GM21390 (cell line): ENCODE measurements around the gene NUDT21.
A peak's percentile ranks its signal among the peaks of the same experiment; 100 is the strongest.

ENCODE experiments used
- ATAC-seq: cut with Tn5 transposase; IDR thresholded peaks from one replicate; pipeline ENCODE4 v1.9.1; 2021; ENCODE audit not compliant: unreplicated experiment

Gene NUDT21

GRCh38 chr16:56462064-56462796, 11.1 kb upstream of the NUDT21 start:
- no peak for ATAC-seq

GRCh38 chr16:56460101-56460500, 9.0 kb upstream of the NUDT21 start:
- no peak for ATAC-seq

- ATAC-seq = no peak
Measured at GRCh38 chr16:56457927-56458470, 6.9 kb upstream of the NUDT21 start.

DNA sequence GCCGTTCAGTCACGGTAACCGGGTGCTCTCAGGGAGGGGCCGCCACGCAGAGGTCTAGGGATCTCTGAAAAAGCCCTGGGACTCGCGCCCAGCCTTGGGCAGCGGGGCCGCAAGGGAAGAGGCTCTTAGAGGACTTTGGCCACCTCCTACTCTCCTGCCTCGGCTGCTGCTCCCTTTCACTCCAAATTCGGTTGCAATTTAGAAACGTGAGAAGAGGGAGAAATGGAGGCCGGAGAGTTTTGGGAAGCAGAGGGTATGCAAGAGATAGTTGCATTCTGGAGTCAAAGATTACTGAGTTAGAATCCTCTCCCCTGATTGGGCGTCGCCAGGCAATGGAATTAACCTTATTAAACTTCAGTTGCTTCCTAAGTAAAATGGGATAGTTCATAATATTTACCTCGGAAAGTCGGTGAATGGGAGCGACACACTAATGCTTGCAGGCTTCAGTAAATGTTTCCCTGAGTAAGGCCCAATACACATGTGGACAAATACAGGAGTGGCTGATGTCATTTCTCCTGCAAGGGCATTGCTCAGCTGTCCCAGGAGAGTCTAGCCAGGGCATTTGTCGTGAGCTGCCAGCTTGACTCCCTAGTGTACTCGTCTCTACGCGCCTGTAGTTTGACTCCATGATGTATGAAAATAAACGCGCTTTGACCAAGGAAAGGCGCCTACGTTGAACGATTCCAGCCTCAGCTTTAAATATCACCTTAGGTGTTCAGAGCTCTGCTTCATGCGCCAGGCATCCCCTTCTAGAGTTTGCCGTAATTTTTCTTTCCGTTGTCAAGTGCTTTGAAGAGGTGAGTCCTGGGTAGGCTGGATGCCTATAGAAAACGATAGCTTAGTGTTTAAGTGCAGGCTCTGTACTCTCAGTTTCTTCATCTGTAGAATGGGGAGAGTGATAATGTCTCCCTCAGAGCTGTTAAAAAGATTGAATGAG, 889 bp upstream of the NUDT21 start:
- peak; percentile 31 for ATAC-seq

GRCh38 chr16:56450275-56450985, 702 bp downstream of the NUDT21 start:
- peak; percentile 31 for ATAC-seq

DNA sequence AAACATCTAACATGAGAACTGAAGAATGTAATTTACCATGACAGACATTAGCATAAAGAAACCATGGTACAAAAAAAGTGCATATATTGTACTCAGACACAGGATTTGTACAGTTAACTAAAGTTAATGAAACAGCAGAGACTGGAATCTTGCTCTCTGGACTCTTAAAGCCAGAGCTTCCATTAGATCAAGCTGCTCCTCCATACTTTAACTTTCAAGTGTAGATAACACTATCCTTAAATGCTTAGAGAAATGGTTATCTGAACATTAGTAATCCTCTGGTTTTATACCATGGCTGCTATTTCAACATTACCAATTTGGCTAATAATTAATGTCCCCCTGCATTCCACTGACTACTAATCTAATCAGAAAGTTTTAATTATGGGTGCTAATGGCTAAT, 3.1 kb downstream of the NUDT21 start:
- no peak for ATAC-seq

DNA sequence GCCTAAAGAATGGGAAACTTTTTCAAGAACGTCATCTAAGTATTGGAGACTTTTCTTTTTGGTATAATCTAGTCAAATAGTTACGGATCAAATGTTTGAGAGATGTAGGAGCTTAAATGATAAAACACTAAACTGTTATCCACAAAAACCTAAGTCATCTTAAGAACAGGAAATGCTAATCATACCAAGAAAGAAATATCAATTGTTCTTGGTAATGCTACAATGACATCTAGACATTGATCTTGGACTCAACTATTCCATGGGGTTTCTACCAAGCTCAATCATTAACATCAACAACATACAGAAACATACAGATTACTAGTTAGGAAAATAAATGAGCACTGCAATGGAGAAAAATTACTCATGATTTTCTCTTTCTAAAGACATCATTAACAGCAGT, 3.8 kb downstream of the NUDT21 start:
- ATAC-seq = no peak

DNA sequence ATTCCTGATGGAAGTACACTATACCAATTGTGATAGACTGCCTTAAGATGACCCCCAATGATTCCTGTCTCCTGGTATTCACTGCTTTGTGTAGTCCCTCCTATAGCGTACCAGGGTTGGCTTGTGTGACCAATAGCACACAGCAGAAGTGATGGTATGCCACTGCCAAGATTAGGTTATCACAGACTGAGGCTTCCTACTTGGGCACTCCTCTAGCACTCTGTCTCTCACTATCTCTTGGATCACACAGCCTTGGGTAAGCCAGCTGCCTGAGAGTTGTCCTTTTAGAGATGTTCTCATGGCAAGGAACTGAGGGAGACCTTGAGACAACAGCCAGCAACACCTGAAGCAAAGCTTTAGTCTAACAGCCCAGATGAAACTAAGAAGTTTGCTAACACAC, 13.1 kb downstream of the NUDT21 start:
- no peak for ATAC-seq

DNA sequence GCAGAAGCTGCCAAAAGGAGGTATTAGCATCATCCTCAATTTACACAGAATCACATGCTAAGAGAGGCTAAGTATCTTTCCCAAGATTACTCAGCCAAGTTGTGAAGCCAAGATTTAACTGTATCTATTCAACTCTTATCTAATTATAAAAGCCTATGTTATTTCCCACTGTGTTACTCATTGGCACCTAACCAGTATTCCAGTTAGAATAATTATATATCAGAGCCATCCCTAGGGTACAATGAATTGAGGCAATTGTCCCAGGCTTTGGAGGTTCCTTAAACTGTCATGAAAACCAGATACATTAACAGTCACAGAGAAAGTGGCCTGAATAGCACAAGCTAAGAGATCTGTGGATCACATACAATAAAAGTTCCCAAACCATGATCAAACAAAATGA, 14.9 kb downstream of the NUDT21 start:
- no peak for ATAC-seq

DNA sequence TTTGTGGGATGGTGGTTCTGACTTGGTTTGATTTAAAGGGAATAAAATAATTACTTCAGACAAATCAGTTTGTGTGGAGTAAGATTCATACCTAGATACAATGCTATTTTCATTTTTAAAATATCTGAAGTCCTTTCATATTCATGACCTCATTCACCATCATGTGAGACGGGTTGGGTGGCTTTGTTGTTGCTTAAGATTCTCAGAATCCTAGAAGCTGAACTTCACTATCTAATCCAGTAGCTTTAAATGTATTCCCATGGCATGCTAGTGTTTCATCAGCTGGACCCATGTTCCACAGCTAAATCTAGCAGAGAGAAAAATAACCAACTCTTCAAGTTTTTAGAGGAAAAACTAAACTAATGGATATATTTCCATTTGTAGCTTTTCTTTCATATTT, 23.0 kb downstream of the NUDT21 start:
- ATAC-seq = no peak

DNA sequence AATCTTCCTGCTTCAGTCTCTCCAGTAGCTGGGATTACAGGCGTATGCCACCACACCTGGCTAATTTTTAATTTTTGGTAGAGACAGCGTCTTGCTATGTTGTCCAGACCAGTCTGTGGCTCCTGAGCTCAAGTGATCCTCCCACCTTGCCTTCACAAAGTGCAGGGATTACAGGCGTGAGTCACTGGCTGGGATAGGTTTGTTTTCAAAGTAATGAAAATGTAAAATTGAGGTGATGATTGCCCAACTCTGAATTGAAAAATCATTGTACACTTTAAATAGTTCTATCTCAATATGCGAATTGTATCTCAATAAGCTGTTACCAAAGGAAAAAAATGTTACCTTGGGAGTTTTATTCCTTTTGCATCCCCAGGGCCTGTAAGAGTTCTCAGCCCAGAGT, 24.5 kb downstream of the NUDT21 start:
- no peak for ATAC-seq

- ATAC-seq = peak; percentile 74
Measured at GRCh38 chr16:56425439-56425832, 25.7 kb downstream of the NUDT21 start, which contains the start of gene AMFR. Gene AMFR (minus strand): TSS chr16:56425545. CDS start chr16:56425327, 218 bp downstream.

DNA sequence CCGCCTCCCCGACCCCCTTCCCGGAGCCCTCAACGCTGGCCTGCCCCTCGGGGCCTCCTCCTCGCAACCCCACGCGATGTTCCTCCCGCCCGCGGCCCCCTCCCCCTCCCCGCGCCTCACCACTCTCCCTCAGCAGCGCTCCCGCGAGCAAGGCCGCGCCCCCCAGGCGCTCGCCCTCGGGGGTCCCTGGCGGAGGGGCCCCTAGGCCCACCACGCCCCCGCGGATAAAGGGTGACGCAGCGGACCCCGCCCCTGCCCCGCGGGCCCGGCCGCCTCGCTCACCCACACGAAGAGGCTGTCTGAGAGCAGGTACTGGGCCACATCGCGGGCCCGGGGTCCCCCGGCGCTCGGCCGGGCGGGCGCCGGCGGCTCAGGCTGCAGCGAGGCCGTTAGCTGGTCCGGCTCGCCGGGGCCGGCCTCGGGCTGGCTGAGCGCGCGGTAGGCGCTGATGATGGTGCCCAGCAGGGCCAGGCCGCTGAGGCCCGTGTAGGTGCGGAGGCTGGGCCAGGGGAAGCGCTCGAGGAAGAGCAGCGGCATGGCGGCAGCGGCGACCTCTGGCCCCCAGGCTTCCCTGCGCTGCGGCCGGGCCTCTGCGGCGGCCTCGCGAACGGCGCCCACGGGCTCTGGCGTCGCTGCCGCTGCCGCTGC, 26.2 kb downstream of the NUDT21 start:
- peak; percentile 30 for ATAC-seq

GRCh38 chr16:56424404-56424764, 26.7 kb downstream of the NUDT21 start:
- ATAC-seq = no peak

- no peak for ATAC-seq
Measured at GRCh38 chr16:56423584-56424403, 27.3 kb downstream of the NUDT21 start.

GRCh38 chr16:56422896-56423441, 28.2 kb downstream of the NUDT21 start:
- ATAC-seq = no peak

GRCh38 chr16:56421976-56422669, 29.0 kb downstream of the NUDT21 start:
- no peak for ATAC-seq

DNA sequence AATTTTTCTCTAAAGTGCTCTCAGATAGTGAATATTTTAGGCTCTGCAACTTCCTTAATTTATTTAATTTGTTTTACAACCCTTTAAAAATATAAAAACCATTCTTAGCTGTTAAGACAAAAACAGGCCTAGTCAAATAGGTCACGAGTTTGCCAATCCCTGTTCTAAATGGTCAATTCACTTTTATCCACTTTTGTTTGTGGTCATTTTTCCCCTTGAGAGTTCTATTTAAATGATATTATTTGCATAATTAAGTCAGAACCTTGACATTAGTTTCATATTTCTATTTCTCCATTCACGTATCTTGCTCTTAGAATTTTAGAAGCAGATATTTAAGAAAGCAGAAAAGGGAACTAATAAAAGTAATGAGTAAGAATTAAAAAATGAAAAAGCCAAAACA, 29.8 kb downstream of the NUDT21 start:
- no peak for ATAC-seq

DNA sequence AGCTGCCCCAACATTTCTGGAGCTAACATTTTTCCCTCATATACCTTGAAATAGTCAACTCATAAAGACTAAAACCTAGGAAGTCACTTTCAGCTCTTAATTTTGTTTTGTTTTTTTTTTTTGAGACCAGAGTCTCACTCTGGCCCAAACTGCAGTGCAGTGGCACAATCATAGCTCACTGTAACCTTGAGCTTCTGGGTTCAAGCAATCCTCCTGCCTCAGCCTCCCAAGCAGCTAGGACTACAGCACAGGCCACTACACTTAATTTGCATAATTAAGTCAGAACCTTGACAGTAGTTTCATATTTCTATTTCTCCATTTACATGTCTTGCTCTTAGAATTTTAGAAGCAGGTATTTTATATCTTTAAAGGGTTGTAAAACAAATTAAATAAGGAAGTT, 30.5 kb downstream of the NUDT21 start:
- no peak for ATAC-seq
